ENCODE results near the gene PLOD1.

Gene PLOD1

DNA sequence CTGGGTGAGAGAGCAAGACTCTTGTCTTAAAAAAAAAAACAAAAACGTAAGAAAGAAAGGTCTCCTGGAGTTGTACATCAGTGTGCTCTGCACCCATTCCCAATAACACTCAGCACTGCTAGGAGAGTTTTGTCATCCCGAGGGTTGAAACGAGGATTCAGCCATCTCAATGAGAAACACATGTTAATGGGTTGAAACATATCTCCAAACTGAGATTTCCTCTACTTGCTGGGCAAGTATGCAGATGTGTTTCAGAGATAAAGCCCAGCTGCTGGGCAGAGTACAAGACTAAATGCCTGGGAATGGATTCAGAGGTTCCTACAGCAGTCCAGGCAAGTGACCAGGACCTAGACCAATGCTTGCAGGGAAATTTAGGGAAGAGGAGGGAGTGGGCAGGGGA, 43.1 kb downstream of the PLOD1 start:
- DNase-seq (ENCODE audit: insufficient read length, low spot score) (no peak), FAIRE-seq (no peak)
- TF ChIP-seq, protein P1, sequence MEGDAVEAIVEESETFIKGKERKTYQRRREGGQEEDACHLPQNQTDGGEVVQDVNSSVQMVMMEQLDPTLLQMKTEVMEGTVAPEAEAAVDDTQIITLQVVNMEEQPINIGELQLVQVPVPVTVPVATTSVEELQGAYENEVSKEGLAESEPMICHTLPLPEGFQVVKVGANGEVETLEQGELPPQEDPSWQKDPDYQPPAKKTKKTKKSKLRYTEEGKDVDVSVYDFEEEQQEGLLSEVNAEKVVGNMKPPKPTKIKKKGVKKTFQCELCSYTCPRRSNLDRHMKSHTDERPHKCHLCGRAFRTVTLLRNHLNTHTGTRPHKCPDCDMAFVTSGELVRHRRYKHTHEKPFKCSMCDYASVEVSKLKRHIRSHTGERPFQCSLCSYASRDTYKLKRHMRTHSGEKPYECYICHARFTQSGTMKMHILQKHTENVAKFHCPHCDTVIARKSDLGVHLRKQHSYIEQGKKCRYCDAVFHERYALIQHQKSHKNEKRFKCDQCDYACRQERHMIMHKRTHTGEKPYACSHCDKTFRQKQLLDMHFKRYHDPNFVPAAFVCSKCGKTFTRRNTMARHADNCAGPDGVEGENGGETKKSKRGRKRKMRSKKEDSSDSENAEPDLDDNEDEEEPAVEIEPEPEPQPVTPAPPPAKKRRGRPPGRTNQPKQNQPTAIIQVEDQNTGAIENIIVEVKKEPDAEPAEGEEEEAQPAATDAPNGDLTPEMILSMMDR (IDR thresholded peaks at IDR 0.05; ENCODE audit: insufficient read depth, missing control alignments), result no peak

DNA sequence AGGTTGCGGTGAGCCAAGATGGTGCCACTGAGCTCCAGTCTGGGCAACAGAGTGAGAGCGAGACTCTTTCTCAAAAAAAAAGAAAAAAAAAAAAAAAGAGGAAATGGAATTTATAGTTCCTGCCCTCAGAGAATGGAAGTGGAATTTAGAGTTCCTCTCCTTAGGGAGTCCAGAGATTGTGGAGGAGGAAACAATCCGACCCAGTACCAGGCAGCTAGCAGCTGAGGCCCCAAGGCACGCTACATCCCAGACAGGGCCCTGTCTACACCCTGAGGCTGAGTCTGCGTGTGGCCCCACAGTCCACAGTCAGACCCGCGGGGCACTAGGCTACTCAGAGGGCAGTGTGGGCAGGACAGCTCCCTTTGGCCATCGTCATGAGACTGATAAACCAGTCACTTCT, 43.8 kb downstream of the PLOD1 start:
- TF ChIP-seq, protein P1 (IDR thresholded peaks at IDR 0.05; ENCODE audit: insufficient read depth, missing control alignments), result no peak
- FAIRE-seq (no peak), DNase-seq (ENCODE audit: insufficient read length, low spot score) (no peak)

DNA sequence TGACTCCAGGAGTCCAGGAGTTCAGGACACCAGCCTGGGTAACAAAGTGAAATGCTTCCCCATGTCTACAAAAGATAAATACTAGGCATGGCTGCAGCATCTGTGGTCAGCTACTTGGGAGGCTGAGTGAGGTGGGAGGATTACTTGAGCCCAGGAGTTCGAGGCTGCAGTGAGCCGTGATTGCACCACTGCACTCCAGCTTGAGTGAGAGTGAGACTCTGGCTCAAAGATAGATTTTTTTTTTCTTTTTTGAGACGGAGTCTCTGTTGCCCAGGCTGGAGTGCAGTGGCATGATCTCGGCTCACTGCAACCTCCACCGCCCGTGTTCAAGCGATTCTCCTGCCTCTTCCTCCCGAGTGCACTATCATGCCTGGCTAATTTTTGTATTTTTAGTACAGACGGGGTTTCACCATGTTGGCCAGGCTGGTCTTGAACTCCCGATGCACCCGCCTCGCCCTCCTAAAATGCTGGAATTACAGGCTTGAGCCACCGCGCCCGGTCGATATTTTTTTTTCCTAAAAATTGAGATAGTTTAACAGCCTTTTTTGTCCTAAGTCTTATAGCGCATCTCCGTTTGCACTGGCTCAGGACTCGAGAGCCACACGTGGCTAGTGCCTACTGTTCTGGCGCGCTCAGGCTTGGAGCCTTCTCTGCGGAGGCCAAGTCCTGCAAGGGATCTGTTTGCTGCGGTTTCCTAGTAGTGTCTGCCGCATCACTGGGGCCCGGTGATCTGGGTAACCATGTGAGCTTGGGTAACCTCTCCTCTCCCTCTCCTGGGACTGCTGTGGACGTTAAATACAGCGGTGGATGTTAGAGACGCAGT, 44.7 kb downstream of the PLOD1 start:
- TF ChIP-seq, protein P1 (IDR thresholded peaks at IDR 0.05; ENCODE audit: insufficient read depth, missing control alignments), result no peak
- no peak for DNase-seq (ENCODE audit: insufficient read length, low spot score)
- FAIRE-seq, result no peak

DNA sequence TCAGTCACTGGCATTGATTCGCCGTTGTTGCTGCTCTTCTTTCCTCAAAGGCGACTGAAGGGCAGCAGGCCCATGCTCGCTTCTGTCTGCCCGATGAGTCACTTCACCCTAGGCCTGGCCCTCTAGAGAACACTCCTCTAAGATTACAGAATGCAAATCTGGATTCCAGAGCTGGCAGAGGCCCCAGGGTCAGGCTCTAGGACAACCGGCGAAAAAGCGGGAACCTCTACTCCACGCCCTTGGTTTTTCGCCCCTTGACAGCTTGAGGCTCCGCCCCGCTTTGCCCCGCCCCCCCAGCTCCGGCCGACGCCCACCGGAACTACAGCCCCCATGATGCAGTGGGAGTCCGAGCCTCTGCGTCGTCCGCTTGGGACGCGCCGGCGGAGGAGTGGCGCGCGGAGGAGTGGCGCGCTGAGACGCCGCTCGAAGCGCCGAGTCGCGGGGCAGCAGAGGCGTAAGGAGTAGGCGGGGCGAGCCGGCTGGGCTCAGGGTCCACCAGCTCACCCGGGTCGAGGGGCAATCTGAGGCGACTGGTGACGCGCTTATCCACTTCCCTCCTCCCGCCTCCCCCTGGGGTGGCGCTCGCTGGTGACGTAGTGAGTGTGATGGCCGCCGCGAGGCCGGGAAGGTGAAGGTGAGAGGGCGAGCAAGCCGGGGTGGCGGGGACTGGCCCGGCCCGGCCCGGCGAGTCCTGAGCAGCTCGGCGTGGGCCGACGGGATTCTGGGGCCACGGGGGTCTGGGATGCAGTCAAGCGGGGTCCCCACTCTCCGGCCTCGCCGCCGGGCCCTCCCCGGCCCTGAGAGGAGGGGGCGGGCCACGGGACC, 45.5 kb downstream of the PLOD1 start, which contains the start of gene MFN2:
Gene MFN2, plus strand, starts transcription at position 594 of the 825 bp plus-strand sequence. CDS start 8,725 bp downstream, outside the sequence.
- FAIRE-seq, result no peak
- DNase-seq (ENCODE audit: insufficient read length, low spot score), result peak; percentile 87
- TF ChIP-seq, protein P1 (IDR thresholded peaks at IDR 0.05; ENCODE audit: insufficient read depth, missing control alignments), result no peak

DNA sequence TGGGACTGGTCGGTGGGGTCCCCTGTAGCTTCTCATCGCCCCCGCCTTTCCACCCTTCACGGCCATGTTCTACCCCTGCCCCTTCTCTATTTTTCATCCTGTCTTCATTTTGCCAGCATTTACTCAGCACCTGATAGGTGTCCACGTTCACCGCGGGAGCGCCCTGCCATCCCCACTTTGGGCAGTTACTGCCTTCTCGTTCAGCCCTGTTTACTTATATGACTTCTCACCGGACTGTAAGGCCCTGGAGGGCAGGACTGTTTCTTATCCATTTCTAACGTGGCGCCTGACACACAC, 46.1 kb downstream of the PLOD1 start:
- TF ChIP-seq, protein P1 (IDR thresholded peaks at IDR 0.05; ENCODE audit: insufficient read depth, missing control alignments), result no peak
- FAIRE-seq, result no peak
- DNase-seq (ENCODE audit: insufficient read length, low spot score), result no peak

DNA sequence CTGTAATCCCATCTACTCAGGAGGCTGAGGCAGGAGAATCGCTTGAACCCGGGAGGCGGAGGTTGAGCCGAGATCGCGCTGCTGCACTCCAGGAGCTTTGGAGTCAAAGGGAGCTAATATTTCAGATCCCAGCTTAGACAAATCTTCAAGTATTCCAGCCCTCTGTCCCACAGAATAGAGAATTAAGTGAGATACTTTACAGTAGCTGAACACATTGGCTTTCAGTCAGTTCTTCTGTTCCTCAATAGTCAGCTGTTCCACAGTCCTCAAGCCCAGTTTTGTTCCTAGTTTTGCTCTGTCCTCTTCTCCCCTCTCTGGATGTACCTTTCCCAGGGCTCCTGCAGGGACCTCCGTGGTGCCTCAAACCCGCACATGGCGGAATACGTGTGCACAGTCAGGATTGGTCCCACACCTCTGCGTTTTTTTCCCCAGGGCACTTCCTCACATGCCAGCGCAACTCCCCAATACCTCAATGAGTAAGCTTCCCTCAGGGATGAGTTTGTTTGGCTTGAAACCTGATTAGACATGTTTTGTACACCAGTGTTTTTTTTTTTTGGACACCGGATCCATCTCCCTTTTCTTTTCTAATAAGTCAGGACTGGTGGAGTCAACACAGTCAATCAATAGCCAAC, 47.0 kb downstream of the PLOD1 start:
- no peak for FAIRE-seq
- TF ChIP-seq, protein P1 (IDR thresholded peaks at IDR 0.05; ENCODE audit: insufficient read depth, missing control alignments), result no peak
- no peak for DNase-seq (ENCODE audit: insufficient read length, low spot score)
